ENCODE data around the gene LARP6. TPM values are rescaled to one million over a fixed set of nuclear protein-coding genes. Genes with fewer than 3 reads are reported as not detected.

The LARP6 gene
- total RNA-seq, 1 donor from 2014 or later = 20.5 TPM

DNA sequence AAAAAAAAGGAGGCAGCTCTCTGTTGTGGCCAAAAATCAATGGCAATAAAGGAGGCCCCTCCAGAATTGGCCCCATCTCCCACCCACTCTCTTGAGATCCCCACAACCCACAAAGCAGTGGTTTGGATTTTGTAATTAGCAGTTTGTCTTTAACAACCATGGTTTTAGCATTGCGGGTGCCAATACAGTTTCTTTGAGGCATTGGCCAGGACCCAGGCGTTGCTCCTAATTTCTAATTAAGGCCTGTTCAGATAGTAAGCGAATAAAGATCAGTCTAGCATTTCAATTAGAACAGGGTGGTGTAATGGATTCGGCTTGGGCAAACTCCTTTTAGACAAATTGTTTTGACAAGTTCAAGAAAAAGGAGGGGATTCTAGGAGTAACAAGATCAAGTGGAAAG, 67.0 kb downstream of the LARP6 start:
- Mint-ChIP-seq H3K9me3 (no peaks in the 10 kb centered on the region), H3K4me1 (no peaks in the 10 kb centered on the region), H3K27me3 (ENCODE audit: low read depth) (peaks cover 11% of the 10 kb centered on the region), H3K36me3 (ENCODE audit: low read depth) (no peaks in the 10 kb centered on the region), H3K4me3 (no peak overlapping the region), H3K27ac (ENCODE audit: unreplicated experiment) (no peak overlapping the region)
- DNase-seq (ENCODE audit: low read depth, low spot score) = no peak
- TF ChIP-seq, protein P1, sequence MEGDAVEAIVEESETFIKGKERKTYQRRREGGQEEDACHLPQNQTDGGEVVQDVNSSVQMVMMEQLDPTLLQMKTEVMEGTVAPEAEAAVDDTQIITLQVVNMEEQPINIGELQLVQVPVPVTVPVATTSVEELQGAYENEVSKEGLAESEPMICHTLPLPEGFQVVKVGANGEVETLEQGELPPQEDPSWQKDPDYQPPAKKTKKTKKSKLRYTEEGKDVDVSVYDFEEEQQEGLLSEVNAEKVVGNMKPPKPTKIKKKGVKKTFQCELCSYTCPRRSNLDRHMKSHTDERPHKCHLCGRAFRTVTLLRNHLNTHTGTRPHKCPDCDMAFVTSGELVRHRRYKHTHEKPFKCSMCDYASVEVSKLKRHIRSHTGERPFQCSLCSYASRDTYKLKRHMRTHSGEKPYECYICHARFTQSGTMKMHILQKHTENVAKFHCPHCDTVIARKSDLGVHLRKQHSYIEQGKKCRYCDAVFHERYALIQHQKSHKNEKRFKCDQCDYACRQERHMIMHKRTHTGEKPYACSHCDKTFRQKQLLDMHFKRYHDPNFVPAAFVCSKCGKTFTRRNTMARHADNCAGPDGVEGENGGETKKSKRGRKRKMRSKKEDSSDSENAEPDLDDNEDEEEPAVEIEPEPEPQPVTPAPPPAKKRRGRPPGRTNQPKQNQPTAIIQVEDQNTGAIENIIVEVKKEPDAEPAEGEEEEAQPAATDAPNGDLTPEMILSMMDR (conservative IDR thresholded peaks at IDR 0.05) = no peak

DNA sequence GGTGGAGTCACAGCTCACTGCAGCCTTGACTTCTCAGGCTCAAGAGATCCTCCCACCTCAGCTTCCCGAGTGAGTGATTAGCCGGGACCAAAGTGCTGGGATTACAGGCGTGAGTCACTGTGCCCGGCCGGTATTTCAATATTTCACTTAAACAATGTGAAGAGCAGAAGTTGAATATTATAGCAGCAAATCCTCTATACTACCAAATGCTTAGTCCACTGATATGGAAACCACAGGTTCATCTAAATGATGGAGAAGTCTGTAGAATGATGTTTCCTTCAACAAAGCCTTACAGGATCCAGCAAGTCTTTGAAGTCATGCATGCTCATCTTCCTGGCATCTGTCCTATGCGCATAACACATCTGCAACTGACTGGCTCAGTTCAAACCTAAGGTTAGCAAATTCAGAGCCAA, 70.3 kb downstream of the LARP6 start:
- H3K4me3 Mint-ChIP-seq = no peak overlapping the region
- no peaks in the 10 kb centered on the region for H3K4me1 Mint-ChIP-seq
- H3K27ac Mint-ChIP-seq (ENCODE audit: unreplicated experiment) = no peak overlapping the region
- H3K27me3 Mint-ChIP-seq (ENCODE audit: low read depth) = peaks cover 11% of the 10 kb centered on the region
- DNase-seq (ENCODE audit: low read depth, low spot score) = no peak
- no peaks in the 10 kb centered on the region for H3K36me3 Mint-ChIP-seq (ENCODE audit: low read depth)
- TF ChIP-seq, protein P1 (conservative IDR thresholded peaks at IDR 0.05) = no peak
- no peaks in the 10 kb centered on the region for H3K9me3 Mint-ChIP-seq

DNA sequence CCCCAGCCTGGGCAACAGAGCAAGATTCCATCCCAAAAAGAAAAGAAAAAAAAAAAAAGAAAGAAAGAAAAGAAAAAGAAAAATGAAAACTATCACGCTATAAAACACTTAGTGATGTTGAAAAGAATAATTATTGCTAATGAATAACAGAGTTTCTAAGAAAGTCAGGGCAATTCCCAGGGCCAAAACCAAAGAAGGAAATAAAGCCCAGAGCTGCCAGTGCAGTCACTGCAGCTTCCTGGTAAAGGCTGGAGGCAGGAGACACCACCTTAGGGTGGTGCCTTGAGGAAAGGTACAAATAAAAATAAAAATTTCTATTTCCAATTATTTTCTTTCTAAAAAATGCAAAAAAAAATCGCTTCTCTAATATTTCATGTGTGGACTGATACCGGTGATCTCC, 70.9 kb downstream of the LARP6 start:
- H3K27ac Mint-ChIP-seq (ENCODE audit: unreplicated experiment) = no peak overlapping the region
- no peak overlapping the region for H3K4me3 Mint-ChIP-seq
- no peaks in the 10 kb centered on the region for H3K36me3 Mint-ChIP-seq (ENCODE audit: low read depth)
- no peak for DNase-seq (ENCODE audit: low read depth, low spot score)
- H3K27me3 Mint-ChIP-seq (ENCODE audit: low read depth) = peaks cover 11% of the 10 kb centered on the region
- TF ChIP-seq, protein P1 (conservative IDR thresholded peaks at IDR 0.05) = no peak
- no peaks in the 10 kb centered on the region for H3K4me1 Mint-ChIP-seq
- no peaks in the 10 kb centered on the region for H3K9me3 Mint-ChIP-seq

DNA sequence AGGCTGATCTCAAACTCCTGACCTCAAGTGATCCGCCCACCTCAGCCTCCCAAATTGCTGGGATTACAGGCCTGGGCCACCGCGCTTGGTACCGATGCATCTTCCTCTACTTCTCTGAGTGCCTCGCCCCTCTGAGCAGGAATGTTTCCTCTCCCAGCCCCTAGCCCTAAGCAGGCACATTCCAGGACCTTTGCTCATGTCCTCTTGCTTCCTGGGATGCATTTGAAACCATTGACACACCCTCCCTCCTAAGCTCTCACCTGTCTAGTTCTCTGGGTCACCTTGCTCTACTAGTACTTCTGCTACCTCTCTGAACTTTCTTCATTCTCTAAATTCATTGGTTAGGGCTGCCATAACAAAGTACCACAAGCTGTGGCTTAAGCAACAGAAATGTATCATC, 72.7 kb downstream of the LARP6 start:
- H3K36me3 Mint-ChIP-seq (ENCODE audit: low read depth) = no peaks in the 10 kb centered on the region
- no peaks in the 10 kb centered on the region for H3K9me3 Mint-ChIP-seq
- H3K27ac Mint-ChIP-seq (ENCODE audit: unreplicated experiment) = peak overlapping the region; percentile 92
- no peak overlapping the region for H3K4me3 Mint-ChIP-seq
- TF ChIP-seq, protein P1 (conservative IDR thresholded peaks at IDR 0.05) = no peak
- H3K4me1 Mint-ChIP-seq = no peaks in the 10 kb centered on the region
- peaks cover 11% of the 10 kb centered on the region for H3K27me3 Mint-ChIP-seq (ENCODE audit: low read depth)
- DNase-seq (ENCODE audit: low read depth, low spot score) = no peak

Other genes with a start within 250 kb of the LARP6 start
- 36.8 and 37.8 TPM in 2 replicates for gene UACA, start 90.6 kb downstream of the LARP6 start, total RNA-seq
- 6.7 and 7.5 TPM in 2 replicates for gene THAP10, start 38.3 kb upstream of the LARP6 start, total RNA-seq
- 20.2 and 20.9 TPM in 2 replicates for gene LRRC49, start 38.7 kb upstream of the LARP6 start, total RNA-seq